IPS-11a (cell line): ENCODE results near the gene MYOCD.
"Not testable (repeated sequence)": the region's sequence is repeated elsewhere in the genome, so short reads cannot be mapped to it uniquely, and the experiment has no call there.

Experiments
- H3K4me3 ChIP-seq: one replicate; pipeline ENCODE4 v1.5.1; 2013; ENCODE audit warnings: low read depth, low read length, control low read depth

MYOCD gene, protein sequence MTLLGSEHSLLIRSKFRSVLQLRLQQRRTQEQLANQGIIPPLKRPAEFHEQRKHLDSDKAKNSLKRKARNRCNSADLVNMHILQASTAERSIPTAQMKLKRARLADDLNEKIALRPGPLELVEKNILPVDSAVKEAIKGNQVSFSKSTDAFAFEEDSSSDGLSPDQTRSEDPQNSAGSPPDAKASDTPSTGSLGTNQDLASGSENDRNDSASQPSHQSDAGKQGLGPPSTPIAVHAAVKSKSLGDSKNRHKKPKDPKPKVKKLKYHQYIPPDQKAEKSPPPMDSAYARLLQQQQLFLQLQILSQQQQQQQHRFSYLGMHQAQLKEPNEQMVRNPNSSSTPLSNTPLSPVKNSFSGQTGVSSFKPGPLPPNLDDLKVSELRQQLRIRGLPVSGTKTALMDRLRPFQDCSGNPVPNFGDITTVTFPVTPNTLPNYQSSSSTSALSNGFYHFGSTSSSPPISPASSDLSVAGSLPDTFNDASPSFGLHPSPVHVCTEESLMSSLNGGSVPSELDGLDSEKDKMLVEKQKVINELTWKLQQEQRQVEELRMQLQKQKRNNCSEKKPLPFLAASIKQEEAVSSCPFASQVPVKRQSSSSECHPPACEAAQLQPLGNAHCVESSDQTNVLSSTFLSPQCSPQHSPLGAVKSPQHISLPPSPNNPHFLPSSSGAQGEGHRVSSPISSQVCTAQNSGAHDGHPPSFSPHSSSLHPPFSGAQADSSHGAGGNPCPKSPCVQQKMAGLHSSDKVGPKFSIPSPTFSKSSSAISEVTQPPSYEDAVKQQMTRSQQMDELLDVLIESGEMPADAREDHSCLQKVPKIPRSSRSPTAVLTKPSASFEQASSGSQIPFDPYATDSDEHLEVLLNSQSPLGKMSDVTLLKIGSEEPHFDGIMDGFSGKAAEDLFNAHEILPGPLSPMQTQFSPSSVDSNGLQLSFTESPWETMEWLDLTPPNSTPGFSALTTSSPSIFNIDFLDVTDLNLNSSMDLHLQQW

DNA sequence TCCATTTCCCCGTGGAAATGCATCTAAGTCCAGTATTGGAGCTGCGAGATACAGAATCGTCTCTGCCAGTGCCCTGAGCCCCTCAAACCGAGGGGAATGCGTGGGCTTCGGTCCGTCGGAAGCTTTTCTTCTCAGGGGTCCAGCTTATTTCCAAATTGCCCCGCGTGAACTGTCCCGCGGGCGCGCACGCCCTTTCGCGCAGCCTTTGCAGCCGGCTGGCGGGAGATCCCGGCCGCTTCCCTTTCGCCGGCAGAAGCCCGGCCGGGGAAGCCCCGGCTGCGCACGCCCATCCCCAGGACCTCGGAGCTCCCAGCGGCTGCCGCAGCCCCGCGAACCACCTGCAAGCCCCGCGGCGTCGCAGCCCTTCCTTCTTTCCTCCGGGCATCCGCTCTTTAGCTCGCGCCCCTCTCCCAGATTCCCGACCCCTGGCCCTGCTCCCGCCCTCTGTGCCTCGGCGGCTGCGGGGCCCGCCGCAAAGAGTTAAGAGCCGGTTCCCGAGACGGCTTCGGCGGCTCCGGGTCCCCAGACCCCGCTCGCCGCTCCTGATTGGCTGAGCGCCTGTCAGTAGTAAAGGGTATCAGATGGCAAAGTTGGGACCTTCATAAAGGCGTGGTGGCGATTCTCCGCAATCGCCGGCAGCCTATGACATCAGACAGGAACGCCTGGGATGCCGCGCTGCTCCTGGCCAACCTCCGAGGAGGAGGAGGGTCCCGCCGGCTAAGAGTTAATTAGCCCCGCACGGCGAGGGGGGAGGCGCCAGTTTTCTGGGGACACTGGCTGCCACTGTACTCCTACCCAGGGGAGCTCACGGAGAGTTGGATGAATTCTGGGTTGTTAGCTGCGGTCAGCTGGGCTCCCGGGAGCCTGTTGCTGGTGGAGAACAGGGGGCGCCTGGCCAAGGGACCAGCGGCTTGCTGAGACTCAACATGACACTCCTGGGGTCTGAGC is at the start of gene MYOCD:
MYOCD (plus strand) TSS at position 628 of the 948 bp plus-strand sequence; CDS start at position 927, 299 bp downstream.
- H3K4me3 ChIP-seq: peak within 1 kb of the TSS; percentile 65

DNA sequence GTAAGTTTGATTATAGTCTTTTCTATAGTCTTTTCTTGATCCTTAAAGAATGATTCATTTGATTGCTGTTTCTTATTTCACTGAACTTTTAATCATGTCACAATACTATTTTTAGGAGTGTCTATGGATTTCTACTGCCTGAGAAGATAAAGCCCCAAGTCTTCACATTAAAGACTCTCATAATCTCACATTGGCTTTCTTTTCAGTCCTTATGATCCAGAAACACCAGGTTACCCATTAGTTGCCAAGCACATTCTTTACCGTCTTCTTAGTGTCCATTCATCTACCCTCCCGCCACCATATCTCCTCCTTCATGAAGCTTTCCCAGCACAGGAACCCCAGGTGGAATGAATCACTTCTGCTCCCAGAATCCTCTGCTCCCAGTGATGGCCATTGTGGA is 49.5 kb upstream of the MYOCD start:
- no peak overlapping the region for H3K4me3 ChIP-seq

DNA sequence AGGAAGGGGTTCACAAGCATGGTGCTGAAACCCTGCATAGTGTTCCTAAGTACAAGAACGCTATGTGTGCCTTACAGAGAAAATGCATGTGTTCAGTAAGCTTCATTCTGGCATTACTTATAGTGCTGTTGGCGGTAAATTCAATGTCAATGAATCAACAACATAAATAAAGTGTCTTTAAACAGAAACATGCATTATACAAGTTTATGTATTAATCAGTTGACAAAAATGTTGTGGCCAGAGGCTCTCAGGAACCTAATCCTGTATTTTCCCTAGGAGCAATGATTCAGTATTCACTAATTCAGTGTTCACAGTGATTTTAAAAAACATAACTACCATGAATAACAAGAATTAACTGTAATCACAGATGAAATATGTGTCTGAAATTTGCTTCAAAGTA is 47.1 kb upstream of the MYOCD start:
- no peak overlapping the region for H3K4me3 ChIP-seq

DNA sequence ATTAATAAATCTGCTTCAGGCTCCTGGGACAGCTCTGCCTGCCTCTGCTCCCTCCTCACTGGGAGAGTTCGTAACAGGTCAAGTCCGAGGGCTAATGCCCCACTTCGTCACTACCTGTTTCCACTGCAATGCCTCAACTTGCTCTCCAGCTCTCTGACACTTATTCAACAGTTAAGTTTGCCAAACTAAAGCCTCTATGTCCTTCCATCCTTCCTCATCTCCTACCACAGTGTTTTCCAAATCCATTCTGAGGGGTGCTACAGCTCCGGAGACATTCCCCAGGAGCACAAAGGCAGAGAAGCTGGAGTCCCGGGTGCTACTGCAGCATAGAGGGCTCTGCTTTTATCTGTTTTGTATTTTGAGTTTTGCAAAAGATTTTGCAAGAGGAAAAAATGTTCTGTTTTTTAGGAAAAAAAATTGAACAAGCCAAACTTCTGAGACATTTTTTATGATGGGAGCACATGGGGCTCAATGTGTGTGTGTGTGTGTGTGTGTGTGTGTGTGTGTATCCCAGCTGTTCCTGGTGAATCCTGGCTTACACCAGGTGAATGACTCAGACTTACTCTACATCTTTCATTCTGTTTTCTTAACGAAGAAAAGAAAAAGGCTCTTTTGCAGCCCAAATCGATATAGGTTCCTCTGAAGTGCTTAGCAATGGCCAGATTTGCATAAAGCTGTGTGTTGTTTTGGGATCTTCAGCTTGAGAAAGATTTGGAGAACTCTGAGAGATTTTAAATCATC is 46.1 kb upstream of the MYOCD start:
- H3K4me3 ChIP-seq: no peak overlapping the region

DNA sequence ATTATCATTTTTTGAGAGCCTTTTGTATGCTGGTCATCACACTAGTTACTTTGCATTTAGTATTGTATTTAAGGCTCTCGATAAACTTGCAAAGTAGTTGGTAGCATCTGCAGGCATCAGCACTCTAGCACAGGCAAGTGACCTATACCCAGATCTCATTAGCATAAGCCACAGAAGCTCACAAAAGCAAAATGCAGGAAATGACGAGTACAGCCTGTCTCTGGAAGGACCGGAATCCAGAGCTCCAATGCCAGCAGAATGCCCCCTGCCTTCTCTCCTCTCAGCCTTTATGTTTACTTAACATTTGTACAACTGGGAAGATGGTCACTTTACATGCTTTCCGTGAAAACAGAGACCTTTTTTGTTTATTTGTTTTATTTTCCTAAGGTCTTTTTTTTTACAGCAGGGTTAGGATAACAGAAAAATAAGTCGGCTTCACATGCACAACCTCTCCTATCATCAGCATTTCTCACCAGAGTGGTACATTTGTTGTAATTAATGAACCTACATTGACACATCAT is 45.4 kb upstream of the MYOCD start:
- no peak overlapping the region for H3K4me3 ChIP-seq

DNA sequence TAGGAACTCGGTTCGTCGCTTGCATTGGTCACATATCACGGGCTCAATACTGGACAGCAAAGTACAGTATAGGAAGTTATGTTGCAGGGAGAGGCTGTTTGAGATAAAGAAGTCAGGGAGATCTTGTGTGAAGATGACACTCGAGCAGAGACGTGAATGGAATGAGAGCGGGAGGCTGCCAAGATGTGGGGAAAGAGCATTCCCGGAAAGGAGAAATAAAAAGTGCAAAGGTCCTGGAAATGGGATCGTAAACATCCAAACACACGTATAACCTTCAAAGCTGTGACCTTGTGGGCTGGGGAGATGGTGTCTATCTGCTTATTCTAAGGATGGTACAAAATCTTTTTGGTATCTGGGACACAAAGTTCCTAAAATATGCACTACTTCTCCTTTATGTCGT is 43.0 kb upstream of the MYOCD start:
- H3K4me3 ChIP-seq: no peak overlapping the region

DNA sequence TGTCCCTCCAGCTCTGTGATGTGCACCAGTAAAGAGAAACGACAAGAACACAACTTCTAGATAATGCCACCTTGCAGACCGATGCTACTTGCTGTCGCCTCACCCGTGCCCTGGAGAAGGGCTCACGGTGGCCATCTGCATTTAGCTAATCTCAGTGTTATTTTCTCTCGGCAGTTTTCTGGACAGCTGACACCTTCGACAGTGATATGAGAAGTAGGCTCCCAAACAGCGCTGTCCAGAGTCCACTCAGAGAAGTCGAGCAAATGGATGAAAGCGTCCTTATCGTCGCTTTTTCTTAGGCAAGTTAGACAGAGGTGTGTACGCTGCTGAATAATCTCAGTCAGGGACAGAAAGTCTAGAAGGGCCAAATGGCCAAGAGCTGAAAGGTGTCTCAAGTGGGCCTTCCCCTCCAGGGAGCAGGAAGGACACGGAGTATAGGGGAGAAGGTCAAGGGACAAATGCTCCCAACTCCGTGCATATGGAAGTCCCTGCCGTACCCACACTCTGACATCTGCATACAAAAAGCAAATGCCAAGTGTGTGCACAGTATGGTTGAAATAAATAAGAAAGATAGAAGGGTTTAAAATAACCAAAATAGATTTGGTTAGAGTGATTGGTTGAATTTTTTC is 42.4 kb upstream of the MYOCD start:
- H3K4me3 ChIP-seq: no peak overlapping the region

DNA sequence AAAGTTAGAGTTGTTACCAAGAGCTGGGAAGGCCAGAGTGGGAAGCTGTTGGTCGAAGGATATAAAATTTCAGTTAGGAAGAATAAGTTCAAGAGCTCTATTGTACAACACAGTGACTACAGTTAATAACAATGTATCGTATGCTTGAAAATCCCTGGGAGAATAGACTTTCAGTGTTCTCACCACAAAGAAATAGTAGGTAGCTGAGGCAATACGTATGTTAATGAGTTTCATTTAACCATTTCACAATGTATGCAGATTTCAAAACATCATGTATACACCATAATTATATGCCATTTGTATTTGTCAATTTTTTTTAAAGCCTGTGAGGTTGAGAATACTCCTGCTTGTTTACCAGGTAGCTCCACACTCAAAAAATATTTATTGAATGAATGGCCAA is 41.5 kb upstream of the MYOCD start:
- no peak overlapping the region for H3K4me3 ChIP-seq

DNA sequence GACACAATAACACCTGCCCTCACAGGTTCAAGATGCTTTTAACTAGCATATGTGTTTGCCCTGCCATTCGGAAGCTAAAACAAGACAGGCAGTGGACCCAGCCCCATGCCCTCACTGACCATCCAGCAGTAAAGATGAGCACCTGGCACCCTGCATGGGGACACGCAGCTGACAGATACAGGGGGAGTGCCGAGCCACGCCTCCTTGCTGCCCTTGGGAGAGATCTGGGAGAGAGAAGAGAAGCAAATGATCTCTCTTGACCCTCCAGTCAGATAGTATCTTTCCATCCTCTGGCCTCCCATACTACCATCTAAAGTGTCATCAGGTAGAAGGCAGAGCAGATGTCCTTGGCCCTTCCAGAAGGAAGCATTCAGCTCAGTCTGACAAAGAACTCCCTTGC is 40.6 kb upstream of the MYOCD start:
- H3K4me3 ChIP-seq: no peak overlapping the region

DNA sequence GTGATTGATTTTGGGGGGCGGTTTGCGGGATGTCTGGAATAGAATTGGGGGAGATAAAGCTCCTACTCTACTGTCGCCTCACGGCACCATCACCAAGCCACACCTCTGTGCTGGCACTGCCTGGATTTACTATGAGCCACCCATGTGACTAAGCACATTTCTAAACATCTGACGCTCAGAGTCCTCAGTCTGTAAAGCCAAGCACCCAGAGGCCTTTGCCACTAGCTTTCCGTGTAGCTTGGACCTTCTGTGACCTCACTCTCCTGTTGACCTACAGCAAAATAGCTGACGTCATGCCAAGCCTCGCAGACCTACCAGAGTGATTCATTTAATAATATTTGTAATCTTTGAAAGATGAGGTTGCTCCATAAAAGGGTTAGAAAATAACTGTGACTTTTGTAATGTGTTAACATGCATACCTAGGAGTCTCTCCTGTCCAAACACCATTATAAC is 38.5 kb upstream of the MYOCD start:
- no peak overlapping the region for H3K4me3 ChIP-seq

DNA sequence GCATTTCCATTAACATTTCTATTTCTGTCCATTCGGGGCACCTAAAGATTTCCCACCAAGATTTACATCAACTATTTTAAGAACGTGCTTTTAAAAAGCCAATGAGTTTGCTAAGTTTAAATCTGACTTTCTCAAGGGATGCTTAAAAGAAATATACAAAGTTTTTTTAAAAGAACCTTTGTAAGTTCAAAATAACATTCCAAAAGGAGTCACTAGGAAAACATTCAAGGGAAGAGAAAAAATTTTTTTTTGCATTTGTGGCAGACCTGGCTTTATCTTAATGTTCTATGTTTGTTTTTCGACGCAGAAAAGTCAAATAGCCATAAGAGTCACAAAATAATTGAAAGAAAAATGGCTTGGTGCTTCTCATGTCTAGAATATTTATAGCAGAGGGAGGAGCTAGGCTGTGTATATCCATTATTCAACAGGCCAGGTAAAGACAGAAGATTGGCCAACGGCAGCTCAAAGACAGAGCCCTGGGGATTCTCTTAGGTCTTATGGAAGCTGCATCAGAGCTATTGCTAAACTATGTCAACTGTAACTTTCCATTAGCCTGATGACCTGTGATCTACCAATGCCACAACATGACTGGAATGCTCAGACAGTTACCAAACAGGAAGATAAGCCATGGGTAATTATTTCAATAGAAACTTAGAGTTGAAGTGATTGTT is 37.8 kb upstream of the MYOCD start:
- no peak overlapping the region for H3K4me3 ChIP-seq

DNA sequence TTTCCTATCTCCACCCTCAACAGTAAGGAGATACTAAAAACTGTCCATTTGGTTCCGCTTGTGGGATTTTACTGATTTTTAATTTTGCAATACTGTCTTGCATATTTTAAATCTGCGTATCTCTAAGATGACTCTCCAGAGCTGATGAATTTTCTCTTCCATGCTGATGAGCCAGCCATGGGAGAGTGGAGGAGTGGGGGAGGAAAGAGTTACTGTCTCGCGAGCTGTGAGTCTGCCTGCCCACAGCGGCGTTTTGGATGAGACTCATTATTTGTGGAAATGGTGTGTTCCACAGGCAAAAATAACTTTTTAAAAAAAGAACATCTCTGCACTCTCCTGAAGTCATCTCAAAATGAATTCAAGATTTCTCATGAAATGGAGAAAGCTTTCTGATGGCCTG is 34.6 kb upstream of the MYOCD start:
- H3K4me3 ChIP-seq: no peak overlapping the region

DNA sequence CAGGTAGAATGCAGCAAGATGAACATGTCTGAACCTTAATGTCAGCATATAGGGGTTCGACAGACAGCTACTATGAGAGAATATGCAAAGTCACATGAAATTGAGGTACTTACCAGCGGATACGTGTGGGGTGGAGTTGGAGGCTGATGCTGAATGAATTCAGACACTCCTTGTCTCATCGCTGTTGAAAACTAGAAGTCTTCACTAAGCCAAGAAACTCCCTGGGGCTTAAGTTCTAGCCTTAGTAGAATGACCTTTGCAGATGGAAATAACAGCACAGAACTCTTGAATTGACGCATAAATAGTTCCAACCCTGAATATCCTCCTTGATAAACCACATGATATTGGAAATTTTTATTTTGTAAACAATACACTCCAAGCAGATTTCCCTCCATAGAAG is 32.9 kb upstream of the MYOCD start:
- H3K4me3 ChIP-seq: no peak overlapping the region

DNA sequence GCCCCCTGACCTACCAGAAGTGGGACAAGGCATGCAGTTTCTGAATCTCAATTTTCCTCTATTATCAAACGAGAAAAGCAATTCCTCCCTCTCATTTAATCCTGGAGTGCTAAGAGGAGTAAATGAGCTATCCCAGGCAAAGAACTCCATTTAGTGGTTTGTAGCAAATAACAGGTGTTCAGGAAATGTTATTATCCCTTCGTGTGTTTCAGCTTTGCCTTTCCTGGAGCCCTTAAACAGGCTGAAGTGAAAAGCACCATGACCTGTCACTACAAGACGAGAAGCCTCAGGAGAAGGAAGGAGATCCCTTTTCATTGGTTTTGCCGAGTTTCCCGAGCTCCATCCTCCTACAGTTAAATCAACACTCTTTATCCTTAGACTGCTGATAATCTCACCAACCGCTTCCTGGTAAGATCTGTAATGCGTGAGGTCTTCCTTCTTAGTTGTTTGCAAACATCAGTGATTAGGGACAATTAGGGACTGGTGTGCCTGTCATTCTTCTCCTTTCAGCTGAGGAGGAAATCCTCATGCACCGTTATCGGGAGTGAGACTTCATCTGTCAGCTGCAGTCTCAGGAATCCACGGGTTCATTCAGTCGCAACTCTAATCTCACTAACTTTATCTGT is 30.8 kb upstream of the MYOCD start:
- H3K4me3 ChIP-seq: no peak overlapping the region

DNA sequence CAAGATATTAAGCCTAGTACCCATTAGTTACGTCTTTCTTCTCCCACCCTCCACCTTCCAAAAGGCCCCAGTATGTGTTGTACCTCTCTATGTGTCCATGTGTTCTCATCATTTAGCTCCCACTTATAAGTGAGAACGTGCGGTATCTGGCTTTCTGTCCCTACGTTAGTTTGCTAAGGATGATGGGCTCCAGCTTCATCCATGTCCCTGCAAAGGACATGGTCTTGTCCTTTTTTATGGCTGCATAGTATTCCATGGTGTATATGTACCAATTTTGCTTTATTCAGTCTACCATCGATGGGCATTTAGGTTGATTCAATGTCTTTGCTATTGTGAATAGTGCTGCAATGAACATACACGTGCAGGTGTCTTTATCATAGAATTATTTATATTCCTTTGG is 29.7 kb upstream of the MYOCD start:
- not testable (repeated sequence) for H3K4me3 ChIP-seq

DNA sequence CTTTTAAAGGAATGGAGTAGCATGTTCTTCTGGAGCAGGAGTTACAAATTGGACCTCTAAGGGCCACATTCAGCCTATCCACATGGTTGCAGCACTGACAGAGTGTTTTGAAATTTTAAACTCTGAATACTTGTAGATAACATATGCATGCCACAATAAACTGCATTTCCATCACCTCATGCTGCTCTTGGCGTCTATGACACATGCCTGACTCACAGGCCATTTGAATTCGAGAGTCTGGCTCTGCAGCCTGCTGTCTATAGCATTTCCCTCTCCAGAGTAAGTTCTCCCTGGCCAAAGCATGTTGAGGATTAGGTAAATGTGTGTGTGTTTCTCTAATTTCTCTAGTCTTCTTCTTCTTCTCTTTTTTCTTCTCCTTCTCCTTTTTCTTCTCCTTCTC is 28.7 kb upstream of the MYOCD start:
- H3K4me3 ChIP-seq: no peak overlapping the region

DNA sequence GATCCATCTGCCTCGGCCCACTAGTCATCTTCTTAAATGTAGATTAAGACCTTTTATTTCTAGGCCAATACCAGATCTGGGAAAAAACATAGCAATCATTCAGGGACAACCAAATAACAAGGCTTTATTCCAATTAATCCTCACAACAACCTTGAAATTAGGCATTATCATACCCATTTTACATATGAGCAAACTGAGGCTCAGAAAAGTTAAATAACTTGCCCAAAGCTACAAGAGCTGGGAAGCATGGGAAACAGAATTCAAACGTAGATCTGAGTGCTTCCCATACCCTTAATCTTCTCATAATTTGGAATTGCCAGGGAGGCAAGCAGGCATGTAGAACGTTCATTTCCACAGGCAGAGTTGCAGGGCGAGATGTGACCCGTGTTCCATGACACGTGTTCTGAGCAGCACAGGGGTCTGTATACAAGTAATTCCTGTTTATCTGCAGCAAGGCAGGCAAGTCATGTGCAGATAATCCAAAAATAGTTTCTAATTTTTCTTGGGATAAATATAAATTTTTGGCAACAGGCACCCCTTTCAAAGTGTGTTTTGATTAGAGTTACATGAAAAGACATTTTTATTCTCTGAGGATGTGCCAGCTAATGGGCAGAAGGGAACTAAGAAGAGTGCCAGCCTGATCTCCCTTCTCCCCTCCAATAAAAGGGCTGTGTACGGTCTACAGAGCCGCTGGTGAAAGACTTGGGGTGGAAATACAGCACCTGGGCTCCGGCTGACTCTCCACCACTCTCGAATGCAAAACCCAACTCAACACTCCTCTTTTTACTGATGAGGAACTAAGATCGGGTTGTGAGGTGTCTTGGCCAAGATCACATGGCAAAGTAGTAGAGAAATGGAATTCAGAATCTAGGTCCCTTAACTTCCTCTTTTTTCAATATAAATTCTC is 27.7 kb upstream of the MYOCD start:
- no peak overlapping the region for H3K4me3 ChIP-seq
